Measurements from ENCODE around the gene PPP2R5A.

The PPP2R5A gene

DNA sequence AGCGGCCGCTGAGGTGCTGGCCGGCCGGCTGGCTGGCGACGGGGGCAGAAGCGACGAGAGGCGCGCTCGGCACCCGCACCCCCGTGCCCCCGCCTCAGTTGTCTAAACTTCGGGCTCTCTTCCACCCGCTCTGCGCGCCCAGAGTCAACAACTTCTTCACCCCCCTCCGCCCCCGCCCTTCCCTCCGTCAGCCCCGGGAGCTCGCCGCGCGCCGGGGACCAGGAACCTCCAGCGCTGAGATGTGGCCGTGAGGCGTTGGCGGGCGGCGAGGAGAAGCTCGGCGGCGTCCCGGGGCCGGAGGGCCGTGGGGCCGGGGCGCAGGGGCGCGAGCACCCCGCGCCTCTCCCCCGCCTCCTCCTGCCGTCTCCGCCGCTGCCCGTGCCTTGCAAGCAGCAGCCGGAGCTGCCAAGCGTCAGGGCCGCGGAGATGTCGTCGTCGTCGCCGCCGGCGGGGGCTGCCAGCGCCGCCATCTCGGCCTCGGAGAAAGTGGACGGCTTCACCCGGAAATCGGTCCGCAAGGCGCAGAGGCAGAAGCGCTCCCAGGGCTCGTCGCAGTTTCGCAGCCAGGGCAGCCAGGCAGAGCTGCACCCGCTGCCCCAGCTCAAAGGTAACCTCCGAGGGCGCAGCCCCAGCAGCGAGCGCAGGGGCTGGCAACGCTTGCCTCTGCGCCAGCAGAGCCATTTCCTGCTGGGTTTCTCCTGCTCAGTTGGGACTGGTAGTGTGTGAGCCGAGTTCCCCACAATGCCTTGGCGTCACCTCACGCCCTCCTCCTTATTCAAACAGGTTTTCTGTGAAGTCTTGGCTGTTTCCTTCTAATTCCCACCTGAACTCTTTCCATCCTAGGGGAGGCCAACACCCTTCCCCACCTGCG is 710 bp downstream of the PPP2R5A start (continued):
- TF ChIP-seq ZNF16 (tag by site-specific recombination; IDR thresholded peaks at IDR 0.05; ENCODE audit: low read depth) (no peak), ZXDB (tag by site-specific recombination; IDR thresholded peaks at IDR 0.05) (peak; percentile 81), ZNF792 (tag by site-specific recombination; IDR thresholded peaks at IDR 0.05) (no peak), ZNF169 (tag by site-specific recombination; IDR thresholded peaks at IDR 0.05) (no peak), ZSCAN5A (tag by site-specific recombination; IDR thresholded peaks at IDR 0.05) (no peak), ZNF133 (tag by site-specific recombination; IDR thresholded peaks at IDR 0.05) (no peak), ZBTB1 (tag by site-specific recombination; IDR thresholded peaks at IDR 0.05) (no peak), KLF9 (tag by site-specific recombination; IDR thresholded peaks at IDR 0.05; ENCODE audit: low read depth) (peak; percentile 27; the same call in 1 of the 2 replicates), ZNF658 (tag by site-specific recombination; IDR thresholded peaks at IDR 0.05) (no peak), ZNF266 (tag by site-specific recombination; IDR thresholded peaks at IDR 0.05; ENCODE audit: low read depth) (no peak), IKZF3 (tag by site-specific recombination; IDR thresholded peaks at IDR 0.05) (0 out of 2 replicates have a peak, but pooled peaks have one; percentile 16), ZNF23 (tag by site-specific recombination; IDR thresholded peaks at IDR 0.05; ENCODE audit: borderline replicate concordance) (no peak), ZNF155 (tag by site-specific recombination; IDR thresholded peaks at IDR 0.05) (no peak), ZNF768 (tag by site-specific recombination; IDR thresholded peaks at IDR 0.05) (no peak), ZNF600 (tag by site-specific recombination; IDR thresholded peaks at IDR 0.05) (peak; percentile 93), ZNF544 (tag by site-specific recombination; IDR thresholded peaks at IDR 0.05) (no peak), PRDM1 (tag by site-specific recombination; IDR thresholded peaks at IDR 0.05) (peak; percentile 87; the same call in 1 of the 2 replicates), ZNF324 (tag by site-specific recombination; IDR thresholded peaks at IDR 0.05) (no peak), ZSCAN23 (tag by site-specific recombination; IDR thresholded peaks at IDR 0.05) (no peak), ZNF777 (tag by site-specific recombination; IDR thresholded peaks at IDR 0.05; ENCODE audit: borderline replicate concordance) (no peak), ZNF184 (tag by site-specific recombination; IDR thresholded peaks at IDR 0.05) (no peak), ZNF830 (tag by site-specific recombination; IDR thresholded peaks at IDR 0.05; ENCODE audit: low read depth) (no peak), ZNF654 (tag by site-specific recombination; IDR thresholded peaks at IDR 0.05; ENCODE audit: low read depth) (no peak), ZNF211 (tag by site-specific recombination; IDR thresholded peaks at IDR 0.05; ENCODE audit: low read depth) (no peak), HIC1 (tag by site-specific recombination; IDR thresholded peaks at IDR 0.05) (peak; percentile 30; the same call in 1 of the 2 replicates), ZNF157 (tag by site-specific recombination; IDR thresholded peaks at IDR 0.05) (no peak), HOXC10 (CRISPR knock-in tag; IDR thresholded peaks at IDR 0.05) (no peak)
- TF ChIP-seq, protein P1, sequence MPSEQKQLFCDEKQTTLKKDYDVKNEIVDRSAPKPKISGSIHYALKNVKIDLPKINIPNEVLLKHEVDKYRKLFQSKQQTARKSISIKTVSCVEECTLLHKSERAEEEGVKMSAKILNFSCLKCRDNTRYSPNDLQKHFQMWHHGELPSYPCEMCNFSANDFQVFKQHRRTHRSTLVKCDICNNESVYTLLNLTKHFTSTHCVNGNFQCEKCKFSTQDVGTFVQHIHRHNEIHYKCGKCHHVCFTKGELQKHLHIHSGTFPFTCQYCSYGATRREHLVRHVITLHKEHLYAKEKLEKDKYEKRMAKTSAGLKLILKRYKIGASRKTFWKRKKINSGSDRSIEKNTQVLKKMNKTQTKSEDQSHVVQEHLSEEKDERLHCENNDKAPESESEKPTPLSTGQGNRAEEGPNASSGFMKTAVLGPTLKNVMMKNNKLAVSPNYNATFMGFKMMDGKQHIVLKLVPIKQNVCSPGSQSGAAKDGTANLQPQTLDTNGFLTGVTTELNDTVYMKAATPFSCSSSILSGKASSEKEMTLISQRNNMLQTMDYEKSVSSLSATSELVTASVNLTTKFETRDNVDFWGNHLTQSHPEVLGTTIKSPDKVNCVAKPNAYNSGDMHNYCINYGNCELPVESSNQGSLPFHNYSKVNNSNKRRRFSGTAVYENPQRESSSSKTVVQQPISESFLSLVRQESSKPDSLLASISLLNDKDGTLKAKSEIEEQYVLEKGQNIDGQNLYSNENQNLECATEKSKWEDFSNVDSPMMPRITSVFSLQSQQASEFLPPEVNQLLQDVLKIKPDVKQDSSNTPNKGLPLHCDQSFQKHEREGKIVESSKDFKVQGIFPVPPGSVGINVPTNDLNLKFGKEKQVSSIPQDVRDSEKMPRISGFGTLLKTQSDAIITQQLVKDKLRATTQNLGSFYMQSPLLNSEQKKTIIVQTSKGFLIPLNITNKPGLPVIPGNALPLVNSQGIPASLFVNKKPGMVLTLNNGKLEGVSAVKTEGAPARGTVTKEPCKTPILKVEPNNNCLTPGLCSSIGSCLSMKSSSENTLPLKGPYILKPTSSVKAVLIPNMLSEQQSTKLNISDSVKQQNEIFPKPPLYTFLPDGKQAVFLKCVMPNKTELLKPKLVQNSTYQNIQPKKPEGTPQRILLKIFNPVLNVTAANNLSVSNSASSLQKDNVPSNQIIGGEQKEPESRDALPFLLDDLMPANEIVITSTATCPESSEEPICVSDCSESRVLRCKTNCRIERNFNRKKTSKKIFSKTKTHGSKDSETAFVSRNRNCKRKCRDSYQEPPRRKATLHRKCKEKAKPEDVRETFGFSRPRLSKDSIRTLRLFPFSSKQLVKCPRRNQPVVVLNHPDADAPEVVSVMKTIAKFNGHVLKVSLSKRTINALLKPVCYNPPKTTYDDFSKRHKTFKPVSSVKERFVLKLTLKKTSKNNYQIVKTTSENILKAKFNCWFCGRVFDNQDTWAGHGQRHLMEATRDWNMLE (tag by site-specific recombination; conservative IDR thresholded peaks at IDR 0.05; ENCODE audit: low read depth), result no peak
- TF ChIP-seq, protein P2, sequence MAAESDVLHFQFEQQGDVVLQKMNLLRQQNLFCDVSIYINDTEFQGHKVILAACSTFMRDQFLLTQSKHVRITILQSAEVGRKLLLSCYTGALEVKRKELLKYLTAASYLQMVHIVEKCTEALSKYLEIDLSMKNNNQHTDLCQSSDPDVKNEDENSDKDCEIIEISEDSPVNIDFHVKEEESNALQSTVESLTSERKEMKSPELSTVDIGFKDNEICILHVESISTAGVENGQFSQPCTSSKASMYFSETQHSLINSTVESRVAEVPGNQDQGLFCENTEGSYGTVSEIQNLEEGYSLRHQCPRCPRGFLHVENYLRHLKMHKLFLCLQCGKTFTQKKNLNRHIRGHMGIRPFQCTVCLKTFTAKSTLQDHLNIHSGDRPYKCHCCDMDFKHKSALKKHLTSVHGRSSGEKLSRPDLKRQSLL (tag by site-specific recombination; IDR thresholded peaks at IDR 0.05), result no peak
- TF ChIP-seq, protein P3, sequence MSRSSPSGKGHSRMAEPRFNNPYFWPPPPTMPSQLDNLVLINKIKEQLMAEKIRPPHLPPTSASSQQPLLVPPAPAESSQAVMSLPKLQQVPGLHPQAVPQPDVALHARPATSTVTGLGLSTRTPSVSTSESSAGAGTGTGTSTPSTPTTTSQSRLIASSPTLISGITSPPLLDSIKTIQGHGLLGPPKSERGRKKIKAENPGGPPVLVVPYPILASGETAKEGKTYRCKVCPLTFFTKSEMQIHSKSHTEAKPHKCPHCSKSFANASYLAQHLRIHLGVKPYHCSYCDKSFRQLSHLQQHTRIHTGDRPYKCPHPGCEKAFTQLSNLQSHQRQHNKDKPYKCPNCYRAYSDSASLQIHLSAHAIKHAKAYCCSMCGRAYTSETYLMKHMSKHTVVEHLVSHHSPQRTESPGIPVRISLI (tag by site-specific recombination; IDR thresholded peaks at IDR 0.05), result no peak

All from HEK293 (cell line).